Panc1 (cell line): ENCODE measurements around the gene GSG1L. TPM values are rescaled to one million over a fixed set of nuclear protein-coding genes. Genes with fewer than 3 reads are reported as not detected.

Experiments
- ATAC-seq: fragments of 200-7000 bp; cut with Tn5 transposase; 2 replicates; pipeline ENCODE4 v1.9.1; 2020; ENCODE audit warnings: mild to moderate bottlenecking, moderate library complexity
- BruUV-seq: library from RNA; stranded (reverse); fragments of 400-500 nt; replicated peaks from 2 replicates; lab custom pipeline; 2021; lab: Mats Ljungman, UMichigan
- CTCF ChIA-PET: fragments of 300-600 bp; sonication (Branson Sonifier 250); formaldehyde crosslinking; loops from one replicate; lab custom pipeline; 2022; ENCODE audit warnings: antibody characterized with exemption; lab: Charles Lee
- POLR2A ChIA-PET: fragments of 300-600 bp; sonication (Branson Sonifier 250); formaldehyde crosslinking; loops from one replicate; lab custom pipeline; 2022; ENCODE audit warnings: antibody characterized with exemption; lab: Charles Lee
- DNase-seq: peaks from one replicate; pipeline ENCODE4 v3.0.0-alpha.2; 2010; ENCODE audit warnings: low read depth, low spot score
- H3K27ac ChIP-seq: 2 replicates; pipeline ENCODE4 v1.5.1; 2011; ENCODE audit warnings: mild to moderate bottlenecking, low read length, inconsistent platforms
- H3K27me3 ChIP-seq: fragments of 200-500 bp; sonication (Bioruptor generic); 2 replicates; pipeline ENCODE4 v1.6.0; 2014; ENCODE audit warnings: low read length, inconsistent platforms; ENCODE audit not compliant: control insufficient read depth, insufficient read depth
- H3K36me3 ChIP-seq: fragments of 200-500 bp; sonication (Bioruptor generic); 2 replicates; pipeline ENCODE4 v1.5.1; 2014; ENCODE audit warnings: inconsistent platforms, mild to moderate bottlenecking, low read length, moderate library complexity; ENCODE audit not compliant: control insufficient read depth, insufficient read depth
- H3K4me1 ChIP-seq: 2 replicates; pipeline ENCODE4 v1.5.1; 2011; ENCODE audit warnings: inconsistent platforms, mild to moderate bottlenecking, low read length, moderate library complexity; ENCODE audit not compliant: control insufficient read depth, insufficient read depth
- H3K4me3 ChIP-seq, 2 experiments: 2 replicates each; pipeline ENCODE4 v1.5.1; 2011 to 2012; ENCODE audit warnings: low read depth in 2 of 2, low read length in 2 of 2, mild to moderate bottlenecking in 2 of 2, inconsistent platforms in 1 of 2, moderate library complexity in 1 of 2
- H3K9me3 ChIP-seq: fragments of 200-500 bp; sonication (Bioruptor generic); 2 replicates; pipeline ENCODE4 v1.5.1; 2014; ENCODE audit warnings: low read depth, mild to moderate bottlenecking, inconsistent platforms, low read length, moderate library complexity; ENCODE audit not compliant: control insufficient read depth, insufficient read depth
- CTCF ChIP-seq: fragments of 450-650 bp; IDR thresholded peaks from 2 replicates; pipeline ENCODE4 v1.5.1; 2017; ENCODE audit warnings: mild to moderate bottlenecking
- POLR2AphosphoS5 ChIP-seq: IDR thresholded peaks from 2 replicates; pipeline ENCODE4 v1.6.1; 2012; ENCODE audit warnings: mild to moderate bottlenecking, low read depth, low read length, moderate library complexity
- SIN3A ChIP-seq: IDR thresholded peaks from 2 replicates; pipeline ENCODE4 v1.6.1; 2012; ENCODE audit warnings: low read depth, mild to moderate bottlenecking, low read length, moderate library complexity, borderline replicate concordance; ENCODE audit not compliant: insufficient read depth
- TCF7L2 ChIP-seq: IDR thresholded peaks from 2 replicates; pipeline ENCODE4 v1.6.1; 2011; ENCODE audit warnings: mild to moderate bottlenecking, low read depth, low read length, inconsistent platforms
- in situ Hi-C: cut with HindIII; loops from 2 replicates; pipeline ENCODE4 v1.10.0; 2016; ENCODE audit warnings: low sequenced_read_pairs, low pct_unique_long_range_greater_than_20kb
- intact Hi-C: fragments of 100-400 bp; cut with micrococcal nuclease; formaldehyde crosslinking; loops from one replicate; pipeline ENCODE4 v1.10.0; 2022; ENCODE audit not compliant: unreplicated experiment
- total RNA-seq: library from RNA; stranded (reverse); gene quantifications from one replicate; pipeline ENCODE4 v1.2.1, GENCODE V29; 2021; ENCODE audit not compliant: unreplicated experiment
- TF ChIP-seq, protein P1 (sequence below), 2 experiments: IDR thresholded peaks; 2 replicates each; pipeline ENCODE4 v1.6.1; 2011 to 2012; ENCODE audit warnings: low read depth in 2 of 2, control low read depth in 1 of 2, low read length in 1 of 2, mild to moderate bottlenecking in 1 of 2, moderate library complexity in 1 of 2; ENCODE audit not compliant: insufficient read depth in 1 of 2

Gene GSG1L
- total RNA-seq, 1 experiment from 2014 or later: 0.08 TPM

DNA sequence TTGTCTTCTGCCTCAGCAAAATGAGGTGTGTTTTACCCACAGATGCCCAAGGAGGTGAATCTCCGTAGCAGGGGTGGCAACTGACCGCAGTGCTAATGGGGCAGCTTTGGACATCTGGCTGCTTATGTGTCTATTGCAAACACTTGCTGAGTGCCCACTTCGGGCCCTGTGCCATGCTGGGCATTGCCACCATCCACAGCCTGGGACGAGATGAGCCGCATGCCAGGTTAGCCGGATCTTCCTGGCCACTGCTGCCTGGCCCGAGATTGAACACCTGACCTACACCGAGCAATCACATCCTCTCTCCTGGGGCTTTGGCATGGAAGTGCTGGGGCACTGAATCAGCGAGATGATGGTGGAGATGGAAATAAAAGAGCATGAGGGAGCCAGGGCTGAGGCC is 238.7 kb downstream of the GSG1L start:
- ATAC-seq: no peak
- intact Hi-C loops: no loop called here
- POLR2A ChIA-PET: no interaction called here

GRCh38 chr16:27824006-27824405 is 239.5 kb downstream of the GSG1L start:
- H3K27me3 ChIP-seq: peaks cover 11% of the 10 kb centered on the region; the same call in 1 of the 2 replicates
- CTCF ChIA-PET: no interaction called here

More for the DNA sequence above, 238.7 kb downstream of the GSG1L start:
- Histone ChIP-seq H3K27me3 (peaks cover 8% of the 10 kb centered on the region; the same call in 1 of the 2 replicates), H3K27ac (no peak overlapping the region), H3K36me3 (no peaks in the 10 kb centered on the region), H3K4me1 (no peaks in the 10 kb centered on the region), H3K9me3 (no peaks in the 10 kb centered on the region), H3K4me3 (no peak overlapping the region)
- DNase-seq: no peak
- CTCF ChIA-PET: no interaction called here
- no TSS peak for BruUV-seq
- no peak for TF ChIP-seq SIN3A
- TF ChIP-seq, protein P1, sequence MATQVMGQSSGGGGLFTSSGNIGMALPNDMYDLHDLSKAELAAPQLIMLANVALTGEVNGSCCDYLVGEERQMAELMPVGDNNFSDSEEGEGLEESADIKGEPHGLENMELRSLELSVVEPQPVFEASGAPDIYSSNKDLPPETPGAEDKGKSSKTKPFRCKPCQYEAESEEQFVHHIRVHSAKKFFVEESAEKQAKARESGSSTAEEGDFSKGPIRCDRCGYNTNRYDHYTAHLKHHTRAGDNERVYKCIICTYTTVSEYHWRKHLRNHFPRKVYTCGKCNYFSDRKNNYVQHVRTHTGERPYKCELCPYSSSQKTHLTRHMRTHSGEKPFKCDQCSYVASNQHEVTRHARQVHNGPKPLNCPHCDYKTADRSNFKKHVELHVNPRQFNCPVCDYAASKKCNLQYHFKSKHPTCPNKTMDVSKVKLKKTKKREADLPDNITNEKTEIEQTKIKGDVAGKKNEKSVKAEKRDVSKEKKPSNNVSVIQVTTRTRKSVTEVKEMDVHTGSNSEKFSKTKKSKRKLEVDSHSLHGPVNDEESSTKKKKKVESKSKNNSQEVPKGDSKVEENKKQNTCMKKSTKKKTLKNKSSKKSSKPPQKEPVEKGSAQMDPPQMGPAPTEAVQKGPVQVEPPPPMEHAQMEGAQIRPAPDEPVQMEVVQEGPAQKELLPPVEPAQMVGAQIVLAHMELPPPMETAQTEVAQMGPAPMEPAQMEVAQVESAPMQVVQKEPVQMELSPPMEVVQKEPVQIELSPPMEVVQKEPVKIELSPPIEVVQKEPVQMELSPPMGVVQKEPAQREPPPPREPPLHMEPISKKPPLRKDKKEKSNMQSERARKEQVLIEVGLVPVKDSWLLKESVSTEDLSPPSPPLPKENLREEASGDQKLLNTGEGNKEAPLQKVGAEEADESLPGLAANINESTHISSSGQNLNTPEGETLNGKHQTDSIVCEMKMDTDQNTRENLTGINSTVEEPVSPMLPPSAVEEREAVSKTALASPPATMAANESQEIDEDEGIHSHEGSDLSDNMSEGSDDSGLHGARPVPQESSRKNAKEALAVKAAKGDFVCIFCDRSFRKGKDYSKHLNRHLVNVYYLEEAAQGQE (IDR thresholded peaks at IDR 0.05; ENCODE audit: insufficient read depth in 1 of 2, low read depth in 2 of 2, low read length in 1 of 2): no peak
- TF ChIP-seq TCF7L2: no peak
- TF ChIP-seq POLR2AphosphoS5: no peak
- TF ChIP-seq CTCF: no peak
- in situ Hi-C loops: no loop called here

More at GRCh38 chr16:27824006-27824405, 239.5 kb downstream of the GSG1L start:
- in situ Hi-C loops (no loop called here), intact Hi-C loops (no loop called here)
- H3K9me3 ChIP-seq: no peaks in the 10 kb centered on the region
- ATAC-seq (no peak), DNase-seq (no peak)
- POLR2A ChIA-PET: no interaction called here
- no peak overlapping the region for H3K4me3 ChIP-seq
- BruUV-seq: no TSS peak
- TF ChIP-seq TCF7L2 (no peak), SIN3A (no peak), CTCF (no peak), POLR2AphosphoS5 (no peak)
- TF ChIP-seq, protein P1 (IDR thresholded peaks at IDR 0.05; ENCODE audit: insufficient read depth in 1 of 2, low read depth in 2 of 2, low read length in 1 of 2): no peak
- H3K4me1 ChIP-seq: no peaks in the 10 kb centered on the region
- no peaks in the 10 kb centered on the region for H3K36me3 ChIP-seq
- no peak overlapping the region for H3K27ac ChIP-seq
